ENCODE measurements around the gene USP22. TPM values are rescaled to one million over a fixed set of nuclear protein-coding genes. Genes with fewer than 3 reads are reported as not detected.

USP22 gene
- total and polyA plus RNA-seq, 2 of the 8 experiments (the other 6 are each of a cell fraction or from before 2014, with no cell fraction given), result 221 to 316 TPM

- TF ChIP-seq CBX8 (IDR thresholded peaks at IDR 0.05; ENCODE audit: borderline replicate concordance, low read depth, low read length) (no peak), TBP (IDR thresholded peaks at IDR 0.05; ENCODE audit: low read depth, low read length) (no peak), BRCA1 (IDR thresholded peaks at IDR 0.05; ENCODE audit: low read depth, low read length) (no peak), JUND (IDR thresholded peaks at IDR 0.05; ENCODE audit: low read length) (no peak)
These were observed 73.7 kb downstream of the USP22 start (continued) for GRCh38 chr17:20968913-20969616.

Measured in H1 (cell line).